GM19452 (cell line): Measurements from ENCODE around the gene DNASE2.

Experiments
- ATAC-seq: cut with Tn5 transposase; IDR thresholded peaks from one replicate; pipeline ENCODE4 v1.9.1; 2021; ENCODE audit not compliant: unreplicated experiment

The DNASE2 gene

DNA sequence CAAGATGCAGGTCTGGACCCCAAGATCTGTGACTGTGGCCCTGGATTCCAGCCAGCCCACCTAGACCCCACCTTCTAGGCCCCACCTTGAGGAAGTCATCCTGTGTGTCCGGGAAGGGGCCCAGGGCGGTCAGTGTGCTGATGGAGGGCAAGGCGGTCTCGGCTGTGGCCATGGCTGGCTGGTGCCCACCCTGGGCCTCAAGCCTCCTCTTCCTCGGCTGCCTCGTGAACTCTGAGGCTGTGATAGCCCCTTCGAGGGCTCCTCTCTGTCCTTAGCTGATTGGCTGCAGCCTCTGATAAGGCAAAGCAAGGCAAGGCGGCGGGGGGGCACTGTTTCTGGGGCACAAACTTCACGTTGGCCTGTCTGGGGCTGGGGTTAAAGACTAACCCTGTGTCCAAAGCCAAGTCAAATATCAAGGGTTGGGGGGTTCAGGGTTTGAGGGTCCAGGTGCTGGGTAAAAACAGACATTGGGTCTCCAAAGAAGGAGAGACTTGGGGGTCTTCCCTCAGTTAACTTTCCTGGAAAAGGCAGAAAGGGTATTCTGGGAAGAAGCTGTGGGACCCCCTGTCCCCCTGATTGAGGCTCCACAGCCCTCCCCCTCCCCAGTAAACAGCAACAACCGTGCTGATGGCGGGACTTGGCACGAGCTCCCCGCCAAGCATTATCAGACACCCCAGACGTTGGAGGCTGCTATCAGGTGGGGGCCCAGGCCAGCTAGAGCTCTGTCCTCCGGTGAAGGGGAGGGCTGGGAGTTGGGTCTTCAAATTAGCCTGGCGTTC is 5.9 kb upstream of the DNASE2 start, which contains the start of gene KLF1:
Gene KLF1, minus strand, starts transcription at position 233 of the 779 bp plus-strand sequence. Its CDS starts 61 bp downstream, at position 172.
- ATAC-seq, result no peak

DNA sequence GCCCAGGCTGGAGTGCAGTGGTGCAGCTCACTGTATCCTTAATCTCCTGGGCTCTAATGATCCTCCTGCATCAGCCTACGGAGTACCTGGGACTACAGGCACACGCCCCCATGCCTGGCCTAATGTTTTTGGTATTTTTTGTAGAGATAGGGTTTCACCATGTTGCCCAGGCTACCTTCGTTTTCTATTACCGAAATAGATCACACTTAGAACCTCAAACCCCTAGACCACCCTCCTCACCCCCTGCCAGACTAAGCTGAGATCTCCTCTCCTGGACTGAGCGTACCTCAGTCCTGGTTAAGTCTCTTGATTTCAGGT is 5.4 kb upstream of the DNASE2 start:
- ATAC-seq, result no peak

DNA sequence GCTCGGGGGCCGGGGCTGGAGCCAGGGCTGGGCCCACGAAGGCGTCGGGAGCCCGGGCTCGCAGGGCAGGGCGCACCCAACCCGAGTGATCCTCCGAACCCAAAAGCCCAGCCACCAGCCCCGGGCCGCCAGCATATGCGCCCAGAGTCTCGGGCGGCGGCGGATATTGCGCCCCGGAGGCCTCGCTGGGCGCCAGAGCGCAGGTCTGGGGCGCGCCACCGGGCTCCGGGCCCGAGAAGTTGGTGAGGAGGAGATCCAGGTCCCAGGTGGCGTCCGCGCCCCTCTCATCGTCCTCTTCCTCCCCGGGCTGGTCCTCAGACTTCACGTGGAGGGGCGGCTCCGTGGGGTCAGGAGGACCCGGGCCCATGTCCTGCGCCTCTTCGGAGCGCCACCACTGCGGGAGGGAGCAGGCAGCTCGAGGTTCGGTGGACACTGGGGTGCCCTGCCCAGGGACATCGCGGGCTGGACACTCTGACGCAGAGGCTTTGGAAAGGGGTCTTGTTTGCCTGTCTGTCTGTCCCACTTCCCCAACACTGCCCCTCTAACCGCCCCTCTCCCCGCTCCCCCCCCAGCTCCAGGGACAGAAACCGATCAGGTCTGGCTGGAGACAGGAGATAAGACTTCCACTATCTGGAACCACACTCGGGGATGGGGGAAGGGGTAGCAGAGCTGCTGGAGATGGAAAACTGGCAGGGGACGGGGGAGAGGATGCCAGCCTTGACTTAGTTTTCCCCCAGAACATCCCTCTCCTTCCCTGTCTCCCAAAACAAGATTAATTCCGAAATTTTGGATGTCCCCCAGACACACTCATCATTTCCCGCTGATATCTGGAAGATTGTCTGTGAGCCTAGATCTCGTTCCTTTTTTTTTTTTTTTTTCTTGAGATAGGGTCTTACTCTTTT is 4.8 kb upstream of the DNASE2 start:
- ATAC-seq, result no peak

DNA sequence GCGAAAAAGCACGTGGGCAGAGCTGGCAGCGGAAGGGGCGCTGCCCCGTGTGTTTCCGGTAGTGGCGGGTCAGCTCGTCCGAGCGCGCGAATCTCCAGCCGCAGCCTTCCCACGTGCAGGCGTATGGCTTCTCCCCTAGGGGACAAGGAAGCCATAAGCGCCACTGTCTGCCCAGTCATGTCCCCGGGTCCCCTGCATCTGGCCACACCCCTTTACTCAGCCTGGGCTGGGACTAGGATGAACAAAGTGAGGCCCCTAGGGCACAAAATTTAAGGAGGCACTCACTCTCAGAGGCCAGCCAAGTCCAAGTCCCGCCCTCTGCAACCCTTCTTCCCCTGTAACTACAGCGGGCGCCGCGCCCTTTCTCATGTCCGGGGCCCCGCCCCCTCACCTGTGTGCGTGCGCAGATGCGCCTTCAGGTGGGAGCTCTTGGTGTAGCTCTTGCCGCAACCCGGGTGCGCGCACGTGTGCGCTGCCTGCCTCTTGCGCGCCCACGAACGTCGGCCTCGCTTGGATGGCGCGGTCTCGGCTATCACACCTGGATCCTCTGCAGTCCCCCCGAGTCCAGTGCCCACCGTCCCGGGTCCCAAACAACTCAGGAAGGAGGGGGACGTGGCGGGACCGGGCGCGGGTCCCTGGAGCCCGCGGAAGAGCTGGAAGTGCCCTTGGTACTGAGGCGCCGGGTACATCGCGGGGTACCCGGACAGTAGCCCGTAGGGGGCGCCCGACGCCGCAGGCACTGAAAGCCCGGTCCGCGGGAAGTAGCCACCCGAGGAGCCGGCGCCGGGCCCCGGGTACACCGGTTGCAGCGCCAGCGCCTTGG is 3.9 kb upstream of the DNASE2 start:
- ATAC-seq, result no peak

DNA sequence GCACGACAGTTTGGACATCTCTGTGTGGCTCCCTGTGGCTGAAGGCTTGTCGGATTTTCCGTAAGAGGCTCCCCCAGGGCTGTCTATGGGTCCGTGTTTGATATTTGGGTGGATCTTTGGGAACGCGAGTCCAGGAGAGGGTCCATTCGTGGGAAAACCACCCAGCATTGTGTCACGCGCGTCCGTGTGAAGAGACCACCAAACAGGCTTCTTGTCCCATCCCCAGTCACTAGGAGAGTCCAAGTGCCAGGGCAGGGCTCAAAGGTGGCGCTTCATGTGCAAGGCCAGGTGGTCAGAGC is 3.3 kb upstream of the DNASE2 start:
- ATAC-seq, result no peak

DNA sequence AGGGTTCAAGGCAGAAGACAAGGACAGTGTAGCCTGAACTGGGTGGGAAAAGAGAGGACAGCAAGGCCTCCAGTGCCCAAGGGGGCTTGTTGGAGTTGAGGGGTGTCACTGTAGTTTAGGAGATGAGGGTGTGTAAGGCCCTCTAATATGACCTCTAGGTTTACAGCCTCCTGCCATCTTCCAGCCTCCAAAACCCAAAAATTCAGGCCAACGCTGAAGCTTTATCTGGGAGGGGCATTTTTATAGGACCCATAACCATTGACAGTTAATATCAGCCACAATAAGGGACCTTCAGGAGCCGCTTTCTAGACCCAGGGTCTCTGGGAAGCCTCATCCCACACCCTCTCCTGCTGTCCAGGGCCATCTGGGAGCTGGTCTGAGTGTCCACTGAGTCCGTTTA is 3.0 kb upstream of the DNASE2 start:
- no peak for ATAC-seq

DNA sequence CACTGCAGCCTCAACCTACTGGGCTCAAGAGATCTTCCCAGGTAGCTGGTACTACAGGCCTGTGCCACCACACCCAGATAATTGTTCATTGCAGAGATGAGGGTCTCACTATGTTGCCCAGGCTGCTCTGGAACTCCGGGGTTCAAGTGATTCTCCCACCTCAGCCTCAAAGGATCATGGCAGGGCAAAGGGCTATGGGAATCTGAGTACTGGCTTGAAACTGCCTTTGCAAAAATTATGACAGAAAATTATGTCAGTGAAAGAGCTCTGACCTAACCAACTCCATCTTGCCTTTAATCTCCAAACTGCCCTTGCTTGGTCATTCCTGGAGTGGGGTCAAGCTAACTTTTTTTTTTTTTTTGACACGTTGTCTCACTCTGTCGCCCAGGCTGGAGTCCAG is 1.3 kb upstream of the DNASE2 start:
- ATAC-seq, result no peak

DNA sequence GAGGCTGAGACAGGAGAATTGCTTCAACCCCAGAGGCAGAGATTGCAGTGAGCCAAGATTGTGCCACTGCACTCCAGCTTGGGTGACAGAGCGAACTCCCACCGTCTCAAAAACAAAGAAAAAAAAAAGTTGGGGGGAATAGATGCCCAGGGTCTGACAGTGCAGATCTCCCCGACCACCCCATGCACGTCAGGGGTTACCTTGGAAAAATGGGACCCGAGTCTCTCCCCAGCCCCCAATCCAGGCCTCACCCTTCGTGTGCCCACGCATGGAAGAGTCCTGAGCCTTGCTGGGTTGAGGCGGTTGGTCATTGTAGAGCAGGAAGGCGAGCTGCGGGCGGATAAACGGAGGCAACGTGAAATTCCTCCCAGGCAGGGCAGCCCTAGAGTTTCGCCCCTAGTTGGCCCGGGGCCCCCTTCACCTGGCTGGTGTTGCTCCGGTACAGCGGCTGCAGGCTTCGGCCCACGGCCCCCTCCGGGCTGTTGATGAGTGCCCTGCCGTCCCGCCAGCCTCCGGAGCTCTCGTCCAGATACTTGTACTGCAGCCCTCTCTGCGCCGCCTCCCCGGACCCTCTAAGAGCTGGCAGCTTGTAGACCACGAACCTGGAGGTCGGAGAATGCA is 588 bp downstream of the DNASE2 start:
- ATAC-seq, result peak; percentile 9

DNA sequence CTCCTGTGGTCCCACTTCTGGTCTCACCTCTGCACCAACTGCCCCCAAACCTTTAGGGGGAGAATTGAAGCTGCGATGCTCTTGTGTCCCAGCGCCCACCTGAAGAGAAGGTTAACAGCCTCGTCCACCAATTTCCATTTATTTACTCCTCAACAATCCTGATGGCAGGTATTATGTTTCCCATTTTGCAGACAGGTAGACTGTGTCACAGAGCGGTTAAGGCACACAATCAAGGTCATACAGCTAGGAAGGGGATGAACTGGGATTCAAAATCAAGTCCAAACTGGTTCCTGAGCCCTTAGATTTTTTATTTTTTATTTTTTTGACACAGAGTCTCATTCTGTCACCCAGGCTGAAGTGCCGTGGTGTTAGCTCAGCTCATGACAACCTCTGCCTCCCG is 6.2 kb downstream of the DNASE2 start:
- ATAC-seq, result no peak

DNA sequence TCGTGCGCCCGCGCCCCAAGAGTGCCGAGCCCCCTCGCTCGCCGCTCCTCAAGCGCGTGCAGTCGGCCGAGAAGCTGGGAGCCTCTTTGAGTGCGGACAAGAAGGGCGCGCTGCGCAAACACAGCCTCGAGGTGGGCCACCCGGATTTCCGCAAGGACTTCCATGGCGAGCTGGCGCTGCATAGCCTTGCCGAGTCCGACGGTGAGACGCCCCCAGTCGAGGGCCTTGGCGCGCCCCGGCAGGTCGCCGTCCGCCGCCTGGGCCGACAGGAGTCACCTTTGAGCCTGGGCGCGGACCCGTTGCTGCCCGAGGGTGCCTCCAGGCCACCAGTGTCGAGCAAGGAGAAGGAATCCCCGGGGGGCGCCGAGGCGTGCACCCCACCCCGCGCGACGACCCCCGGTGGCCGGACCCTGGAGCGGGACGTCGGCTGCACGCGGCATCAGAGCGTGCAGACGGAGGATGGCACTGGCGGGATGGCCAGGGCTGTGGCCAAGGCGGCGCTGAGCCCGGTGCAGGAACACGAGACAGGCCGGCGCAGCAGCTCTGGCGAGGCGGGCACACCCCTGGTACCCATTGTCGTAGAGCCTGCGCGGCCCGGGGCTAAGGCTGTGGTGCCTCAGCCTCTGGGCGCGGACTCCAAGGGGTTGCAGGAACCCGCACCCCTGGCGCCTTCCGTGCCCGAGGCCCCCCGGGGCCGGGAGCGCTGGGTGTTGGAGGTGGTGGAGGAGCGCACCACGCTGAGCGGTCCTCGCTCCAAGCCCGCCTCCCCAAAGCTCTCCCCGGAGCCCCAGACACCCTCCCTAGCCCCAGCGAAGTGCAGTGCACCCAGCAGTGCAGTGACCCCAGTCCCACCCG is 7.1 kb downstream of the DNASE2 start:
- no peak for ATAC-seq

DNA sequence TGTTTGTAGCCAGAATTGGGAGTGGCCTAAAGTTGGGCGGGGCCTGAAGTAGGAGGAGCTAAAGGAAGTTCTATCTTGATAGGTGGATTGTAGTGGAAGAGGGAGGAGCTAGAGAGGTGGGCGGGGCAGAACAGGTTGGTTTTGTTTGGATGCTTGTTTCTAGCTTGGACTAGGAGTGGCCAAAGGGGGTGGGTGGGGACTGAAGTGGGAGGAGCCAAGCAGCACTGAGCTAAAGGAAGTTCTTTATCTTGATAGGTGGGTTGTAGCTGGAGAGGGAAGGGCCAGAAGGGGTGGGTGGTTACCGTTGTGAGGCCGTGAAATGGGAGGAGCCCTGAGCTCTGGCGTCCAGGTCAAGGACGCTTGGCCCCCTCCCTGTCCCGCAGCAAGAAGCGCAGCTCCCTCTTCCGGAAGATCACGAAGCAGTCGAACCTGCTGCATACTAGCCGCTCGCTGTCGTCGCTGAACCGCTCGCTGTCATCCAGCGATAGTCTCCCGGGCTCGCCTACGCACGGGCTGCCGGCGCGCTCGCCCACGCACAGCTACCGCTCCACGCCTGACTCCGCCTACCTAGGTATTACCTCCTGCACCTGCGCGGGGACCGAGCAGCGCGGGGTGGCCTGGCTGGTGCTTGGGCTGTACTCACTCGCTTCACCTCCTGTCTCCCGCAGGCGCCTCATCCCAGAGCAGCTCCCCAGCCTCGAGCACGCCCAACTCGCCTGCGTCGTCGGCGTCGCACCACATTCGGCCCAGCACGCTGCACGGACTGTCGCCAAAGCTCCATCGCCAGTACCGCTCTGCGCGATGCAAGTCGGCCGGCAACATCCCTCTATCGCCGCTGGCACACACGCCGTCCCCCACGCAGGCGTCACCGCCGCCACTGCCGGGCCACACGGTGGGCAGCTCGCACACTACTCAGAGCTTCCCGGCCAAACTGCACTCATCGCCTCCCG is 8.0 kb downstream of the DNASE2 start:
- ATAC-seq, result no peak

DNA sequence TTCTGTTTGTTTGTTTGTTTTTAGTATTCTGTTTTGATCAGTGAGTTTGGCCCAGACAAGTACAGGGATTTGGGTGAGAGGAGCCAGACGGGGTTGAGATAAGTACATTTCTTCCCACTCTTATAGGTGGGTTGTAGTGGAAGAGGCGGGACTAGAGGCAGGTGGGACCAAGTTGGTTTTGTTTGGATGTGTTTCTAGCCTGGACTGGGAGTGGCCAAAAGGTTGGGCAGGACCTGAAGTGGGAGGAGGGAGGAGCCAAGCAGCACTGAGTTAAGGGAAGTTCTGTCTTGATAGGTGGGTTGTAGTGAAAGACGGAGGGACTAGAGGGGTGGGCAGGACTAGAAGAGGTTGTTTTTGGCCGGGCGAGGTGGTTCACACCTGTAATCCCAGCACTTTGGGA is 9.0 kb downstream of the DNASE2 start:
- no peak for ATAC-seq

DNA sequence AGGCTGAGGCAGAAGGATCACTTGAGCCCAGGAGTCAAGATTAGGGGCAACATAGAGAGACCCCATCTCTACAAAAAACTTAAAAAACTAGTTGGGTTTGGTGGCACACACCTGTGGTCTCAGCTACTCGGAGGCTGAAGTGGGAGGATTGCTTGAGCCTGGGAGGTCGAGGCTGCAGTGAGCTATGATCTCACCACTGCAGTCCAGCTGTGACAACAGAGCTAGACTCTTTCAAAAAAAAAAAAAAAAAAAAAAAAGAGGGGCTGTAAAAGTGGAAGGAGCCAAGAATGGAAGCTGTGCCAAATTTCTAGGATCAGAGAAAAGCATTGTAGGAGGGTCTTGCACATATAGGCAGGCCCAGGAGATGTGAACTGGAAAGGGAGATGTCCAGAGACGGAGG is 9.6 kb downstream of the DNASE2 start:
- ATAC-seq, result no peak

DNA sequence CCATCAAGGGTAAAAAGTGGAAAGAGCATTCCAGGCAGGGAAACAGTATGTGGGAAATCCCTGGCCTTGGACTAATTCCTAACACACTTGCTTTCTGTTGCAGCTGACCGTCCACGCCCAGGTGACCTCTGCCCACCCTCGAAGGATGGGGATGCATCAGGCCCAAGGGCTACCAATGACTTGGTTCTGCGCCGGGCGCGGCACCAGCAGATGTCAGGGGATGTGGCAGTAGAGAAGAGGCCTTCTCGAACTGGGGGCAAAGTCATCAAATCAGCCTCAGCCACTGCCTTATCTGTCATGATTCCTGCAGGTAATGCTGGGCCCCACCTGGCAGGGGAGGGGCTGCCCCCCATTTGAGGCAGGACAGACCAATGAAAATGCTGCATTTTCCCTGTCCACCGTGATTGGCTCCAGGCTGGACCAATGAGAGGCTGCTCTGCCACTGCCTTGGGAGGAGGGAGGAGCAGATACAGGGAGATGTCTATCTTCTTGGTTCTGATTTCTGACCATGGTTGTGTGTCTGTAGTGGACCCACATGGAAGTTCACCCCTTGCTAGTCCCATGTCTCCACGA is 12.6 kb downstream of the DNASE2 start:
- no peak for ATAC-seq

DNA sequence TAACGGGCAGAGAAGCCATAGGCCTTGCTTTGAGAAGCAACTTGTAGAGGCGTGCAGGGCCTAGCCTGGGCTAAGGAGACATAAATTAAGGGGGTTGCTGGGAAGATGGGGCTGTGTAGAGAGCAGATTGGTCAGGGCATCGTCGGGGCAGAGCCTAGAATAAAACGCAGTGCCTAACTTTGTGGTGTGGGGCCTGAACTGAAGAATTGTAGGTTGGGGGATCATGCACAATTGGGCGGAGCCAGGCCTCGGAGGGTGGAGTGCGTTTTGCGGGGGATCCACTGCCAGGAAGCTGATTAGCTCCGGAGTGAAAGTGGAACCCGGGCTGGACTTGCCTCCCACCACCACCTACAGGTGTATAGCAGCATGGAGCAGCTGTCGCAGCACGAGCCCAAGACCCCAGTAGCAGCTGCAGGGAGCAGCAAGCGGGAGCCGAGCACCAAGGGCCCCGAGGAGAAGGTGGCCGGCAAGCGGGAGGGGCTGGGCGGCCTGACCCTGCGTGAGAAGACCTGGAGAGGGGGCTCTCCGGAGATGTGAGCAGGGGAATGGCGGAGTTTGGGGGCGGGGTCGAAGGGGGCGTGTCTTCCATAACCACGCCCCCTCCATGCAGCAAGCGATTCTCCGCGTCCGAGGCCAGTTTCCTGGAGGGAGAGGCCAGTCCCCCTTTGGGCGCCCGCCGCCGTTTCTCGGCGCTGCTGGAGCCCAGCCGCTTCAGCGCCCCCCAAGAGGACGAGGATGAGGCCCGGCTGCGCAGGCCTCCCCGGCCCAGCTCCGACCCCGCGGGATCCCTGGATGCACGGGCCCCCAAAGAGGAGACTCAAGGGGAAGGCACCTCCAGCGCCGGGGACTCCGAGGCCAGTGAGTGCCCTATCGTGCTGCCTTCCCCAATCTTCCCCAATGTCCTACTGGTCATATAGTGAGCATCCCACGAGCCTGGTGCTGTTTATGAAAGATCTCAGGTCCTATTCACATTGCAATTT is 13.8 kb downstream of the DNASE2 start:
- ATAC-seq, result no peak

DNA sequence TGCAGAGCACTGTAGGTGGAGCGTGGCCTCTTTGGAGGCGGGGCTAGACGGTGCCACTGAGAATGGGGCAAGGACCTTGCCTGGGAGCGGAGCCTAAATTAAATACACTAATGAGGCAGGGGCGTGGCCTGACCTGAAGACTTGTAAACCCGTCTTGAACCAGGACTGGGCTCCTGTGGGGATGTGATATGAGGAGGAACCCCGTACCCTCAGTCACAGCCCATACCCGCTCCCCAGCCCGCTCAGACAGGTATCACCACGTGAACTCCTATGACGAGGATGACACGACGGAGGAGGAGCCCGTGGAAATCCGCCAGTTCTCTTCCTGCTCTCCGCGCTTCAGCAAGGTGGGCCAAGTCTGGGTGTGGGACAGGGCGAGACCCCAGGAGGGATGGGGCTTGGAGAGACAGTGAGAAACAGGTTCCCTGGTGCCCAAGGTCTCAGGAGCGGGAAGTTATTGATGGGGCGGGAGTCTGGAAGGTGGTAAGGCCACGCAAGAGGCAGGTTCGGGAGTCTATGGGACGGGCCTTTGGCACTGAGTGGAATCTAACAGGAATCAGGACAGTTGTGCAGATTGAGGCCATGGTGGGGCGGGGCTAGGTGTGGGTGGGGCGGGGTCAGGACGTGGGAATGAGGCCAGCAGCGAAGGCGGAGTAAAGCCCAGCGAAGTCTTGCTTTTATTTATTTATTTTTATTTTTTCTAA is 14.7 kb downstream of the DNASE2 start:
- ATAC-seq, result no peak
